HEK293 (cell line): ENCODE measurements around the gene PELI3.
A peak's percentile ranks its signal among the peaks of the same experiment; 100 is the strongest.

Experiments used
- GLI2 ChIP-seq: fragments of 450-650 bp; formaldehyde crosslinking; IDR thresholded peaks from 2 replicates; pipeline ENCODE4; 2017; ENCODE audit warnings: missing biosample characterization, missing genetic modification characterization, low read depth, borderline replicate concordance
- GLI4 ChIP-seq: fragments of 450-650 bp; formaldehyde crosslinking; IDR thresholded peaks from 2 replicates; pipeline ENCODE4 v1.5.1; 2016; ENCODE audit warnings: missing biosample characterization, missing genetic modification characterization
- HOXD13 ChIP-seq: sonication (generic); formaldehyde crosslinking; IDR thresholded peaks from 2 replicates; pipeline ENCODE4 v1.8.0; 2022; ENCODE audit warnings: missing genetic modification reagents, borderline replicate concordance
- REPIN1 ChIP-seq: fragments of 450-650 bp; formaldehyde crosslinking; IDR thresholded peaks from 2 replicates; pipeline ENCODE4 v1.5.1; 2017; ENCODE audit warnings: missing biosample characterization, missing genetic modification characterization, low read depth
- ZBTB1 ChIP-seq: fragments of 450-650 bp; formaldehyde crosslinking; IDR thresholded peaks from 2 replicates; pipeline ENCODE4 v1.5.1; 2016; ENCODE audit warnings: missing biosample characterization, missing genetic modification characterization
- ZBTB48 ChIP-seq: fragments of 450-650 bp; formaldehyde crosslinking; IDR thresholded peaks from 2 replicates; pipeline ENCODE4 v1.5.1; 2016; ENCODE audit warnings: missing biosample characterization, missing genetic modification characterization
- ZNF112 ChIP-seq: fragments of 450-650 bp; formaldehyde crosslinking; IDR thresholded peaks from 2 replicates; pipeline ENCODE4 v1.5.0; 2017; ENCODE audit warnings: missing biosample characterization, missing genetic modification characterization
- ZNF114 ChIP-seq: fragments of 450-650 bp; formaldehyde crosslinking; IDR thresholded peaks from 2 replicates; pipeline ENCODE4 v1.5.0; 2017; ENCODE audit warnings: missing biosample characterization, missing genetic modification characterization
- ZNF18 ChIP-seq: fragments of 450-650 bp; formaldehyde crosslinking; IDR thresholded peaks from 2 replicates; pipeline ENCODE4 v1.5.1; 2016; ENCODE audit warnings: missing biosample characterization, missing genetic modification characterization
- ZNF280D ChIP-seq: fragments of 450-650 bp; formaldehyde crosslinking; IDR thresholded peaks from 2 replicates; pipeline ENCODE4 v1.5.1; 2016; ENCODE audit warnings: missing biosample characterization, missing genetic modification characterization
- ZNF302 ChIP-seq: fragments of 450-650 bp; formaldehyde crosslinking; IDR thresholded peaks from 2 replicates; pipeline ENCODE4 v1.5.1; 2016; ENCODE audit warnings: missing biosample characterization, missing genetic modification characterization, low read depth
- ZNF366 ChIP-seq: fragments of 450-650 bp; formaldehyde crosslinking; conservative IDR thresholded peaks from 2 replicates; pipeline ENCODE4 v1.5.1; 2016; ENCODE audit warnings: missing biosample characterization, missing genetic modification characterization
- ZNF37A ChIP-seq: fragments of 450-650 bp; IDR thresholded peaks from 2 replicates; pipeline ENCODE4 v1.5.1; 2018; ENCODE audit warnings: missing biosample characterization, missing genetic modification characterization
- ZNF426 ChIP-seq: fragments of 450-650 bp; formaldehyde crosslinking; IDR thresholded peaks from 2 replicates; pipeline ENCODE4 v1.5.1; 2017; ENCODE audit warnings: missing biosample characterization, missing genetic modification characterization, mild to moderate bottlenecking, inconsistent platforms, moderate library complexity
- ZNF433 ChIP-seq: fragments of 450-650 bp; formaldehyde crosslinking; IDR thresholded peaks from 2 replicates; pipeline ENCODE4 v1.5.1; 2016; ENCODE audit warnings: missing biosample characterization, missing genetic modification characterization, low read depth
- ZNF501 ChIP-seq: fragments of 450-650 bp; formaldehyde crosslinking; IDR thresholded peaks from 2 replicates; pipeline ENCODE4 v1.5.1; 2016; ENCODE audit warnings: missing biosample characterization, missing genetic modification characterization
- ZNF518A ChIP-seq: fragments of 450-650 bp; formaldehyde crosslinking; conservative IDR thresholded peaks from 2 replicates; pipeline ENCODE4 v1.5.1; 2016; ENCODE audit warnings: low read depth, missing biosample characterization, missing genetic modification characterization
- ZNF530 ChIP-seq: fragments of 450-650 bp; formaldehyde crosslinking; IDR thresholded peaks from 2 replicates; pipeline ENCODE4 v1.5.1; 2016; ENCODE audit warnings: low read depth, missing biosample characterization, missing genetic modification characterization
- ZNF544 ChIP-seq: fragments of 450-650 bp; formaldehyde crosslinking; IDR thresholded peaks from 2 replicates; pipeline ENCODE4 v1.5.0; 2017; ENCODE audit warnings: missing biosample characterization, missing genetic modification characterization
- ZNF549 ChIP-seq: fragments of 450-650 bp; IDR thresholded peaks from 2 replicates; pipeline ENCODE4 v1.5.1; 2018; ENCODE audit warnings: missing biosample characterization, missing genetic modification characterization, mild to moderate bottlenecking, inconsistent platforms, moderate library complexity
- ZNF561 ChIP-seq: fragments of 450-650 bp; IDR thresholded peaks from 2 replicates; pipeline ENCODE4 v1.5.1; 2018; ENCODE audit warnings: missing biosample characterization, missing genetic modification characterization, borderline replicate concordance
- TF ChIP-seq, protein P1 (sequence below): IDR thresholded peaks from 2 replicates; pipeline ENCODE4 v1.6.1; 2011; ENCODE audit warnings: mild to moderate bottlenecking, low read depth, low read length, borderline replicate concordance
- TF ChIP-seq, protein P2 (sequence below): fragments of 450-650 bp; formaldehyde crosslinking; IDR thresholded peaks from 2 replicates; pipeline ENCODE4 v1.5.1; 2016; ENCODE audit warnings: missing biosample characterization, missing genetic modification characterization

PELI3 gene

GRCh38 chr11:66510271-66510989, 43.7 kb downstream of the PELI3 start, which contains the start of gene BBS1 (continued):
- TF ChIP-seq ZNF561 (tag by site-specific recombination) (peak; percentile 55; the same call in 1 of the 2 replicates), ZNF426 (no peak), ZNF112 (tag by site-specific recombination) (no peak), ZNF549 (tag by site-specific recombination) (no peak), ZNF37A (tag by site-specific recombination) (no peak), ZNF518A (tag by site-specific recombination) (peak; percentile 68; the same call in 1 of the 2 replicates), GLI4 (peak; percentile 65; the same call in 1 of the 2 replicates), REPIN1 (no peak), ZNF114 (tag by site-specific recombination) (no peak), ZNF18 (tag by site-specific recombination) (no peak), ZNF544 (tag by site-specific recombination) (no peak), ZBTB1 (no peak), ZNF302 (tag by site-specific recombination) (no peak), ZNF530 (tag by site-specific recombination) (no peak), ZNF280D (tag by site-specific recombination) (no peak), ZNF433 (tag by site-specific recombination) (no peak), ZNF501 (tag by site-specific recombination) (peak; percentile 65; the same call in 1 of the 2 replicates), HOXD13 (CRISPR knock-in tag) (no peak), ZBTB48 (no peak), ZNF366 (tag by site-specific recombination) (no peak), GLI2 (tag by site-specific recombination) (no peak; the same call in 1 of the 2 replicates)
- TF ChIP-seq, protein P1, sequence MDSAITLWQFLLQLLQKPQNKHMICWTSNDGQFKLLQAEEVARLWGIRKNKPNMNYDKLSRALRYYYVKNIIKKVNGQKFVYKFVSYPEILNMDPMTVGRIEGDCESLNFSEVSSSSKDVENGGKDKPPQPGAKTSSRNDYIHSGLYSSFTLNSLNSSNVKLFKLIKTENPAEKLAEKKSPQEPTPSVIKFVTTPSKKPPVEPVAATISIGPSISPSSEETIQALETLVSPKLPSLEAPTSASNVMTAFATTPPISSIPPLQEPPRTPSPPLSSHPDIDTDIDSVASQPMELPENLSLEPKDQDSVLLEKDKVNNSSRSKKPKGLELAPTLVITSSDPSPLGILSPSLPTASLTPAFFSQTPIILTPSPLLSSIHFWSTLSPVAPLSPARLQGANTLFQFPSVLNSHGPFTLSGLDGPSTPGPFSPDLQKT, result no peak
- TF ChIP-seq, protein P2, sequence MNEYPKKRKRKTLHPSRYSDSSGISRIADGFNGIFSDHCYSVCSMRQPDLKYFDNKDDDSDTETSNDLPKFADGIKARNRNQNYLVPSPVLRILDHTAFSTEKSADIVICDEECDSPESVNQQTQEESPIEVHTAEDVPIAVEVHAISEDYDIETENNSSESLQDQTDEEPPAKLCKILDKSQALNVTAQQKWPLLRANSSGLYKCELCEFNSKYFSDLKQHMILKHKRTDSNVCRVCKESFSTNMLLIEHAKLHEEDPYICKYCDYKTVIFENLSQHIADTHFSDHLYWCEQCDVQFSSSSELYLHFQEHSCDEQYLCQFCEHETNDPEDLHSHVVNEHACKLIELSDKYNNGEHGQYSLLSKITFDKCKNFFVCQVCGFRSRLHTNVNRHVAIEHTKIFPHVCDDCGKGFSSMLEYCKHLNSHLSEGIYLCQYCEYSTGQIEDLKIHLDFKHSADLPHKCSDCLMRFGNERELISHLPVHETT (tag by site-specific recombination), result peak; percentile 63
